Right lobe of liver (tissue), 4 donors: Measurements from ENCODE around the gene SLC15A2.

Source experiments
- POLR2A ChIP-seq: fragments of 450-650 bp; IDR thresholded peaks from one replicate; pipeline ENCODE4 v1.6.1; 2017; ENCODE audit warnings: antibody characterized with exemption, mild to moderate bottlenecking
- TF ChIP-seq, protein P1 (sequence below), 4 donors: fragments of 200-600 bp in 3 of 4; fragments of 450-650 bp in 1 of 4; IDR thresholded peaks; one replicate each; pipeline versions ENCODE4 v1.5.1 to v1.8.0; 2016 to 2022; ENCODE audit warnings: antibody characterized with exemption in 4 of 4, mild to moderate bottlenecking in 2 of 4
- donor health status: DM: no; HTN: no; CAD: no.
- donor health status: DM: no; HTN: no; CAD: no.
- donor health status: DM: no; HTN: yes; CAD: no.

DNA sequence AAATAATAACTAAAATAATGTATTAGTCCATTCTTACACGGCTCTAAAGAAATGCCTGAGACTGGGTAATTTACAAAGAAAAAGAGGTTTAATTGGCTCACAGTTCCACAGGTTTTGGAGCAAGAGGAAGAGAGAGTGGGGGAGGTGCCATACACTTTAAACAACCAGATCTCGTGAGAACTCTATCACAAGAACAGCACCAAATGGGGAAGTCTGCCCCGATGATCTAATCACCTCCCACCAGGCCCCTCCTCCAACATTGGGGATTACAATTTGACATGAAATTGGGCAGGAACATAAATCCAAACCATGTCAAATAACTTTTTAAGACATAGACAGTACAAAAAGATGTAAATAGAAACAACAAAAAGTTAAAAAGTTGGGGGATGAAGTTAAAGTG lies 64.6 kb downstream of the SLC15A2 start:
- TF ChIP-seq, protein P1, sequence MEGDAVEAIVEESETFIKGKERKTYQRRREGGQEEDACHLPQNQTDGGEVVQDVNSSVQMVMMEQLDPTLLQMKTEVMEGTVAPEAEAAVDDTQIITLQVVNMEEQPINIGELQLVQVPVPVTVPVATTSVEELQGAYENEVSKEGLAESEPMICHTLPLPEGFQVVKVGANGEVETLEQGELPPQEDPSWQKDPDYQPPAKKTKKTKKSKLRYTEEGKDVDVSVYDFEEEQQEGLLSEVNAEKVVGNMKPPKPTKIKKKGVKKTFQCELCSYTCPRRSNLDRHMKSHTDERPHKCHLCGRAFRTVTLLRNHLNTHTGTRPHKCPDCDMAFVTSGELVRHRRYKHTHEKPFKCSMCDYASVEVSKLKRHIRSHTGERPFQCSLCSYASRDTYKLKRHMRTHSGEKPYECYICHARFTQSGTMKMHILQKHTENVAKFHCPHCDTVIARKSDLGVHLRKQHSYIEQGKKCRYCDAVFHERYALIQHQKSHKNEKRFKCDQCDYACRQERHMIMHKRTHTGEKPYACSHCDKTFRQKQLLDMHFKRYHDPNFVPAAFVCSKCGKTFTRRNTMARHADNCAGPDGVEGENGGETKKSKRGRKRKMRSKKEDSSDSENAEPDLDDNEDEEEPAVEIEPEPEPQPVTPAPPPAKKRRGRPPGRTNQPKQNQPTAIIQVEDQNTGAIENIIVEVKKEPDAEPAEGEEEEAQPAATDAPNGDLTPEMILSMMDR (IDR thresholded peaks at IDR 0.05), result no peak
- no peak for TF ChIP-seq POLR2A
